Natural killer cell treated with Interleukin-12 subunit alpha and Interleukin-12 subunit beta and Interleukin-15 and Interleukin-18, amount 100 ng/mL, for 72 hours (primary cell): ENCODE measurements around the gene C3AR1. TPM values are rescaled to one million over a fixed set of nuclear protein-coding genes. Genes with fewer than 3 reads are reported as not detected.
A peak's percentile ranks its signal among the peaks of the same experiment; 100 is the strongest.
"Not testable (repeated sequence)": the region's sequence is repeated elsewhere in the genome, so short reads cannot be mapped to it uniquely, and the experiment has no call there.

ENCODE experiments used
- ATAC-seq, 2 donors: fragments of 150-1000 bp; cut with Tn5 transposase in 1 of 2; sonication (Bioruptor Pico), chemical (Tn5 transposase) in 1 of 2; 2 replicates each; pipeline ENCODE4 v1.10.0; 2021
- DNase-seq: peaks from one replicate; pipeline ENCODE4 v3.0.0; 2022; ENCODE audit warnings: low spot score
- H3K27ac Mint-ChIP-seq, 2 donors: 1 replicate in 1 of 2; 2 replicates in 1 of 2; pipeline ENCODE4 v1.8.0; 2022; ENCODE audit warnings: mixed read lengths in 2 of 2, mild to moderate bottlenecking in 1 of 2, moderate library complexity in 1 of 2
- H3K27me3 Mint-ChIP-seq, 2 donors: 1 replicate in 1 of 2; 2 replicates in 1 of 2; pipeline ENCODE4 v1.8.0; 2022; ENCODE audit warnings: mixed read lengths in 2 of 2
- H3K36me3 Mint-ChIP-seq: one replicate; pipeline ENCODE4 v1.8.0; 2022; ENCODE audit warnings: mixed read lengths
- H3K4me1 Mint-ChIP-seq, 2 donors: 1 replicate in 1 of 2; 2 replicates in 1 of 2; pipeline ENCODE4 v1.8.0; 2022; ENCODE audit warnings: low read depth in 2 of 2, mixed read lengths in 2 of 2, mild to moderate bottlenecking in 1 of 2
- H3K4me3 Mint-ChIP-seq: one replicate; pipeline ENCODE4 v1.8.0; 2022; ENCODE audit warnings: mixed read lengths
- H3K9me3 Mint-ChIP-seq: 2 replicates; pipeline ENCODE4 v1.8.0; 2022; ENCODE audit warnings: mixed read lengths
- total RNA-seq, 2 donors: library from RNA; stranded (reverse); gene quantifications; one replicate each; pipeline ENCODE4 v1.2.3, GENCODE V29; 2022

Gene C3AR1
- total RNA-seq, 2 donors from 2014 or later: 1.6 to 2.3 TPM

DNA sequence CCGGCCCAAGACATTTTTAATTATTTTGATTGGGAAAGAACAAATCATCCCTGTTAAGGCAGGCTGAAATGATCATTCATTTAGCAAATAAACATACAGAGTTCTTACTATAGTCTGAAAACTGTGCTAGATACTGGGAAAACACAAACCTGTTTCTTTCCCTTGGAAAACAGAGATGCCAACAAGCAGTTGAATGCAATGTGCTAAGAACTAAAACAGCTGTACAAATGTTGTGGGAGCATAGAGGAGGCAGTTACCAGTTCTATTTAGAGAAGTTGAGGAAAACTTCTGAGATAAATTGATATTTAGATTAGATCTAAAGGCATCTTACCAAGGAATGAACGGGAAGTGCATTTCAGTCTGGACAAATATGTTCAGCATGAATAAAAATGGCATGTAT lies 12.8 kb upstream of the C3AR1 start:
- no peak for DNase-seq
- Mint-ChIP-seq H3K9me3 (no peaks in the 10 kb centered on the region), H3K27ac (peak overlapping the region; percentile 8 to 93), H3K4me3 (peak overlapping the region; percentile 6), H3K36me3 (peaks cover 6% of the 10 kb centered on the region), H3K27me3 (no peaks in the 10 kb centered on the region), H3K4me1 (peaks cover 16 to 29% of the 10 kb centered on the region in 2 donors)
- no peak for ATAC-seq

DNA sequence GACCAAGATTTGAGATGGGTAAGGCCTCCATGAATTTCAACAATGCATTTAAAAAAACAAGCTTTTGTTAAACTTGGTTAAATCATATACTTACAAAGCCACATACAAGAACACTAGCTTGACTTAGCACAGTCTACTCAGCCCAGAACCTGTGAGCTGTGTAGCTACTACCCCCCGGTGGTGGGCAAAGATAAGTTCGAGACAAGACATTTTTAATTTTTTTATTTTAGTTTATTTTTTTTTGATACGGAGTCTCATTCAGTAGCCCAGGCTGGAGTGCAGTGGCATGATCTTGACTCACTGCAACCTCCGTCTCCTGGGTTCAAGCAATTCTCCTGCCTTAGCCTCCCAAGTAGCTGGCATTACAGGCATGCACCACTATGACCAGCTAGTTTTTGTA lies 12.2 kb upstream of the C3AR1 start:
- Mint-ChIP-seq H3K4me3 (no peak overlapping the region), H3K36me3 (peaks cover 6% of the 10 kb centered on the region), H3K27ac (peak overlapping the region in 1 of 2 donors; percentile 93), H3K4me1 (peaks cover 14 to 26% of the 10 kb centered on the region in 2 donors), H3K9me3 (no peaks in the 10 kb centered on the region), H3K27me3 (no peaks in the 10 kb centered on the region)
- ATAC-seq (no peak), DNase-seq (no peak)

DNA sequence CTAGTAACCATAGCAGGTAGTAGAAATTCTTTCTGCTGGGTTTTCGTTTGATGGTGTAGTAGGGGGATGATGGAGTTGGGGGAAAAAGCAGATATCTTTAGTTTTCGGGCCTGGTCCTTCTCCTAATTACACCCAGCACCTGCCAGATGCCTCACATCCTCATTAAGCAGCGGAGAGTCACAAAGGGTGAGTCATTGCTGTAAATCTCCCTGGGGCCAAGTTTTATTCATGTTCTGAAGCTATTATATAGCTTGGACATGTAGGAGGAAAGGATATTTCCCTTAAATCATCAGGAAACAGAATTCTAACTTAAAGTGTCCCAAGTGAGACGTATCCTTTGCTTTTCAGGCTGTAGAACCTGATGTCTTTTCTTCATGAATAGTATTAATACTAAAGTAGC lies 11.0 kb upstream of the C3AR1 start:
- no peak overlapping the region for H3K27ac Mint-ChIP-seq
- H3K4me3 Mint-ChIP-seq: no peak overlapping the region
- peaks cover 7 to 14% of the 10 kb centered on the region in 2 donors for H3K4me1 Mint-ChIP-seq
- no peaks in the 10 kb centered on the region for H3K9me3 Mint-ChIP-seq
- ATAC-seq (no peak), DNase-seq (no peak)
- H3K27me3 Mint-ChIP-seq: peaks cover 0 to 2% of the 10 kb centered on the region in 2 donors
- no peaks in the 10 kb centered on the region for H3K36me3 Mint-ChIP-seq

DNA sequence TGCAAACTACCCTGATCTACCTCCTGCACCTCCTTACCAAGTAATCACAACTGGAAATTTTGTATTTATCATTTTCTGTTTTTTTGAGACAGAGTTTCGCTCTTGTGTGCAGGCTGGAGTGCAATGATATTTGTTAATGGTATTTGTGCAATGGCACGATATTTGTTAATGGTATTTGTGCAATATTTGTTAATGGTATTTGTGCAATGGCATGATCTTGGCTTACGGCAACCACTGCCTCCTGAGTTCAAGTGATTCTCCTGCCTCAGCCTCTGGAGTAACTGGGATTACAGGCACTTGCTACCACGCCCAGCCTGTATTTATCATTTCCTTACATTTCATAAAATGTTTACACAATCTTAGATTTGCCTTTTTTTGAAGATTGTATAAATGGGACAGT lies 10.2 kb upstream of the C3AR1 start:
- peaks cover 0 to 2% of the 10 kb centered on the region in 2 donors for H3K27me3 Mint-ChIP-seq
- no peaks in the 10 kb centered on the region for H3K36me3 Mint-ChIP-seq
- no peak for ATAC-seq
- peaks cover 7 to 13% of the 10 kb centered on the region in 2 donors for H3K4me1 Mint-ChIP-seq
- H3K4me3 Mint-ChIP-seq: no peak overlapping the region
- DNase-seq: no peak
- H3K27ac Mint-ChIP-seq: no peak overlapping the region
- no peaks in the 10 kb centered on the region for H3K9me3 Mint-ChIP-seq

DNA sequence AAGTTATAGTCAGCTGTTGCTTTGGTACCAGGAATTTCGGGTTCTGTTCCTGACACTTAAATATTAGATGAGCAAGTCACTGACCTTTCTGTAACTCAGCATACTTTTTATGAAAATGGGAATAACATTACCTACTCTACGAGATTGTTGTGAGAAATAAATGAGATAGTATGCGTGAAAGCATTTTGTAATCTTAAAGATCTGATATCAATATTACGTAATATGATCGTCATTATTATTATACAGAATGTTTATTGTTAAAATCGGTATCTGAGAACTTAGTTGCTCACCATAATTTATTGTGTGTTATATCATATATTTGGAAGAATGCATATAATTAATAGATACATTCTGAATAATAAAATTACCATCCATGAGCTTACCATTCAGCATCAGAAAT lies 9.8 kb upstream of the C3AR1 start:
- no peak overlapping the region for H3K27ac Mint-ChIP-seq
- H3K4me1 Mint-ChIP-seq: peaks cover 4 to 13% of the 10 kb centered on the region in 2 donors
- ATAC-seq (no peak), DNase-seq (no peak)
- H3K9me3 Mint-ChIP-seq: no peaks in the 10 kb centered on the region
- H3K4me3 Mint-ChIP-seq: no peak overlapping the region
- peaks cover 0 to 2% of the 10 kb centered on the region in 2 donors for H3K27me3 Mint-ChIP-seq
- H3K36me3 Mint-ChIP-seq: no peaks in the 10 kb centered on the region

DNA sequence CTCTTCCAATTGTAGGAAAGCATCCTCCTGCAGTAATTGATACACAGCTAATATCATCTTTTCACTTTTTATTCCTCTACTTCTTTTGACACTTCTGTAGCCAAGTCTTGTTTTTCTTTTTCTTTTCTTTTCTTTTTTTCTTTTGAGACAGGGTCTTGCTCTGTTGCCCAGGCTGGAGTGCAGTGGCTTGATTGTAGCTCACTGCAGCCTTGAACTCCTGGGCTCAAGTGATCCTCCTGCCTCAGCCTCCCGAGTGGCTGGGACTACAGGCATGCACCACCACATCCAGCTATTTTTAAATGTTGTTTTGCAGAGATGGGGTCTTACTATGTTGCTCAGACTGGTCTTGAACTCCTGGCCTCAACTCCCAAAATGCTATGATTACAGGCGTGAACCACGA lies 5.7 kb upstream of the C3AR1 start:
- ATAC-seq, H3K9me3 Mint-ChIP-seq: not testable (repeated sequence)

DNA sequence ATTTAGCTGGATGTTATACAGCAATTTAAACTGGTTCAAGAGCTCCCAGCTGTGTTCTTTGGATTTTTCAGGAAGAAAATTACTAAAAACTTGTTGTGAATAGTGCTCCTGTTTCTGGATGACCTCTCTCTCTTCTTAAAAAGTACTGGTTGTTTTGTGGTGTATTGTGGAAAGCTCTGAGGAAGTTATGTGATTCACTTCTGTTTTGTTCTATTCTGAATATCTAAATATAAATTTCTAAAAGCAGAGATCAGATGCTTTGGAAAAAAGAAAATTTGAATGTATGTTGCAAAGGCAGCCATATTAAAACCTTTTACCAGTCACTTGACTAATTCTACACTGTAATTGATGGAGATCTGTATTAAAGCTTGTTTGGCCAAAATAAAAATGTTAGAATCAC lies 3.4 kb upstream of the C3AR1 start:
- Mint-ChIP-seq H3K4me1 (peaks cover 18 to 24% of the 10 kb centered on the region in 2 donors), H3K27ac (peak overlapping the region in 1 of 2 donors; percentile 3), H3K9me3 (no peaks in the 10 kb centered on the region), H3K36me3 (no peaks in the 10 kb centered on the region), H3K27me3 (peaks cover 0 to 4% of the 10 kb centered on the region in 2 donors), H3K4me3 (no peak overlapping the region)
- DNase-seq (no peak), ATAC-seq (no peak)

More for the DNA sequence above, 5.7 kb upstream of the C3AR1 start:
- H3K4me1 Mint-ChIP-seq, DNase-seq, H3K36me3 Mint-ChIP-seq, H3K4me3 Mint-ChIP-seq, H3K27me3 Mint-ChIP-seq, H3K27ac Mint-ChIP-seq: not testable (repeated sequence)

DNA sequence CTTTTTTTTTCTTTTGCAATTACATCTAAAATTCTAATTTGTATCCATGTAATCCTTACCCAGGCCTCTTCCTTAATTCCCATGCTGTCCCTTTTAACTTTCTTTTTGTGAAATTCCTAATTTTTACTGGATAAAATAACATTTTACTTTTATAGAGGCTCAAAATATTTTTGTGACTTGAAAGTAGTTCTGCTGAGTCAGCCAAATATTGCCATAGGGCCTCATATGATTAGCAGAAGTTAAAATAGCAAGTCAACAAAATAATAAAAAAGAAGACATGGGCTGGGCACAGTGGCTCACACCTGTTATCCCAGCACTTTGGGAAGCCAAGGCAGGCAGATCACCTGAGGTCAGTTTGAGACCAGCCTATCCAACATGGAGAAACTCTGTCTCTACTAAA lies 2.0 kb downstream of the C3AR1 start:
- H3K4me3 Mint-ChIP-seq: peak overlapping the region; percentile 7
- no peak for ATAC-seq
- peaks cover 18 to 47% of the 10 kb centered on the region in 2 donors for H3K4me1 Mint-ChIP-seq
- no peaks in the 10 kb centered on the region for H3K9me3 Mint-ChIP-seq
- peak overlapping the region in 1 of 2 donors; percentile 75 for H3K27ac Mint-ChIP-seq
- H3K36me3 Mint-ChIP-seq: no peaks in the 10 kb centered on the region
- H3K27me3 Mint-ChIP-seq: no peaks in the 10 kb centered on the region
- DNase-seq: no peak

DNA sequence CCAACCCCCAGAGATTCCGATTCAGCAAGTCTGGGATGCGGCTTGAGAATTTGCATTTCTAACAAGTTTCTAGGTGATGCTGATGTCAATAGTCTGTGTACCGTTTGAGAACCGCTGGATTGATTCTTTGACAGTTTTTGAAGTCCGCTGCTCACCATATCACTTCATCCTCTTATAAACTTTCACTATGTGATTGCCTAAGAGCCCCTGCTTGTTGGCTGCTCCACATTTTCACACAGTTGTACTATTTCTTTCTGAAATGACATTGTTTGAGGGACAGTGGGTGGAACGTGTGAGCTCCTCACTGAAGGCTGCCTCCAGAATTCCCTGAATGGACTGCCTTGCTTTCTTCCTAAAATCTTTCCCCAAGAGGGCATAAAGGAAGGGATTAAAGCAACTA lies 7.7 kb downstream of the C3AR1 start:
- Mint-ChIP-seq H3K4me3 (no peak overlapping the region), H3K36me3 (peaks cover 6% of the 10 kb centered on the region), H3K27ac (peak overlapping the region; percentile 65 to 85), H3K4me1 (peaks cover 13 to 38% of the 10 kb centered on the region in 2 donors), H3K27me3 (no peaks in the 10 kb centered on the region), H3K9me3 (no peaks in the 10 kb centered on the region)
- DNase-seq (no peak), ATAC-seq (no peak)

DNA sequence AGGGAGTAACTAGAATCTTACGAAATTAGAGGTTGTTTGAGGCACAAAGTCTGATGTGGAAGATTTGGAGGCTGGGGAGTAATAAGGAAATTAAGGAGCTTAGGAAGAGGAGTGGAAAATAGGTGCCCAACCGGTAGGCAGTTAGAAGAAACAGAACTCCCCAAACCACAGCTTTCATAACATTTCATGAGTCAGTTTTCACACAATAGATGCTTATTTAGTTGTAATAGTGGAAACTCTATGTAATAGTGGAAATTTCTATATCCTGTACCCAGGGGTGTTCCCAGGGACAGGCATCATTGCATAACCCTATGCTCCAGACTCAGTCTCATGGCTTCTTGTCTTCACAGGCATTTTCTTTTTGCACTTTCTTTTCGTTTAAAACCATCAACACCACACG lies 8.3 kb downstream of the C3AR1 start:
- Mint-ChIP-seq H3K27ac (peak overlapping the region; percentile 36 to 85), H3K9me3 (no peaks in the 10 kb centered on the region), H3K36me3 (peaks cover 6% of the 10 kb centered on the region), H3K27me3 (no peaks in the 10 kb centered on the region), H3K4me1 (peaks cover 13 to 32% of the 10 kb centered on the region in 2 donors), H3K4me3 (peak overlapping the region; percentile 73)
- DNase-seq (no peak), ATAC-seq (peak; percentile 62 to 89)

DNA sequence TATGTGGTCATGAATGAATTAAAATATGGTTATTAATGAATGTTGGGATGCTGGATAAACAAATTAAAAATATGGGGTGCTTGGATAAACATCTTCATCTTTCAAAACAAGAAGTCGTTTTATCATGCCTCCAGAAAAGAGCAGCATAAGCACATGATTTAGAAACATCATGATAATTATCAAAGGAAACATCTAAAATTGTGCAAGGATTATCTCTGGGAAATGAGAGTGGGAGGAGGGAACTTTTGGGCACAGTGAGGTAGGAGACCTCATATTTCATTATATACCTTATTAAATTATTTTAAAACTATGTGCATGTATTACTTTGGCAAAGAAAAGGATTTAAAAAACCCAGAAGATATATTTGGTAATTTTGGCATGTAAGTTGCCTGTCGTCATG lies 8.9 kb downstream of the C3AR1 start:
- peaks cover 6% of the 10 kb centered on the region for H3K36me3 Mint-ChIP-seq
- DNase-seq: no peak
- peaks cover 13 to 30% of the 10 kb centered on the region in 2 donors for H3K4me1 Mint-ChIP-seq
- no peak for ATAC-seq
- peak overlapping the region; percentile 73 for H3K4me3 Mint-ChIP-seq
- no peaks in the 10 kb centered on the region for H3K9me3 Mint-ChIP-seq
- no peaks in the 10 kb centered on the region for H3K27me3 Mint-ChIP-seq
- H3K27ac Mint-ChIP-seq: peak overlapping the region; percentile 36 to 85

DNA sequence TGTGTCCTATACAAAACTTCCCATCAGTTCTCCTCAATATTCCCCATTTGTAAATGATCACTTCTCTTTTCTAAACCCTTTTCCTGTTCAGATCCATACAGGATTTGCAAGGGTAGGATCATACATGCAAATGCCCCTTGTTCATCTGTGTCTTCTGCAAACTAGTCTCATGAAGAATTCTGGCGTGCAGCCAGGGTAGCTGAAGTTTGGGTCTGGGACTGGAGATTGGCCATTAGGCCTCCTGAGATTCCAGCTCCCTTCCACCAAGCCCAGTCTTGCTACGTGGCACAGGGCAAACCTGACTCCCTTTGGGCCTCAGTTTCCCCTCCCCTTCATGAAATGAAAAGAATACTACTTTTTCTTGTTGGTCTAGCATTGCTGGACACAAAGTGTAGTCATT lies 11.3 kb downstream of the C3AR1 start:
- H3K4me1 Mint-ChIP-seq: peaks cover 13 to 23% of the 10 kb centered on the region in 2 donors
- H3K27ac Mint-ChIP-seq: no peak overlapping the region
- no peak overlapping the region for H3K4me3 Mint-ChIP-seq
- H3K9me3 Mint-ChIP-seq: no peaks in the 10 kb centered on the region
- ATAC-seq (no peak), DNase-seq (no peak)
- peaks cover 10% of the 10 kb centered on the region for H3K36me3 Mint-ChIP-seq
- H3K27me3 Mint-ChIP-seq: no peaks in the 10 kb centered on the region

DNA sequence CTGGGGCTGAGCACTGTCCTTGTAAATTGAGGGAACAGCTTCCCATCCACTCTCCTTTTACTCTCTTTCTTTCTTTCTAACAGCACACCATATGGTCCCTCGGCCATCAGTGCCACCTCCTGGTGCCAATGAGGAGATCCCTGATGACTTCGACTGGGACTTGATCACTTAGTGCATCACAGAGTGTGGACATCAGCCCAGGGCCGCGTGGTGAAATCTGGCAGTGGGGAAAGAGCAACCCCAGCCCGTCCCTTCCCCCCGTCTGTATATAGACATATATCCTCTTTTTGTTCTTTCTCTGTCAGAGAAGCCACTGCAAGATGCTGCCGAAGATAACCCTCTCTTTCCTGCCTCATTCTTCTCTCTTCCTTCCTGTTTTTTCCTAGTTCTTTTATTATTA lies 13.5 kb downstream of the C3AR1 start:
- Mint-ChIP-seq H3K4me1 (peaks cover 14 to 22% of the 10 kb centered on the region in 2 donors), H3K4me3 (no peak overlapping the region), H3K9me3 (no peaks in the 10 kb centered on the region), H3K27ac (peak overlapping the region in 1 of 2 donors; percentile 62), H3K27me3 (no peaks in the 10 kb centered on the region), H3K36me3 (peaks cover 25% of the 10 kb centered on the region)
- peak in 1 of 2 donors; percentile 43 for ATAC-seq
- DNase-seq: no peak

DNA sequence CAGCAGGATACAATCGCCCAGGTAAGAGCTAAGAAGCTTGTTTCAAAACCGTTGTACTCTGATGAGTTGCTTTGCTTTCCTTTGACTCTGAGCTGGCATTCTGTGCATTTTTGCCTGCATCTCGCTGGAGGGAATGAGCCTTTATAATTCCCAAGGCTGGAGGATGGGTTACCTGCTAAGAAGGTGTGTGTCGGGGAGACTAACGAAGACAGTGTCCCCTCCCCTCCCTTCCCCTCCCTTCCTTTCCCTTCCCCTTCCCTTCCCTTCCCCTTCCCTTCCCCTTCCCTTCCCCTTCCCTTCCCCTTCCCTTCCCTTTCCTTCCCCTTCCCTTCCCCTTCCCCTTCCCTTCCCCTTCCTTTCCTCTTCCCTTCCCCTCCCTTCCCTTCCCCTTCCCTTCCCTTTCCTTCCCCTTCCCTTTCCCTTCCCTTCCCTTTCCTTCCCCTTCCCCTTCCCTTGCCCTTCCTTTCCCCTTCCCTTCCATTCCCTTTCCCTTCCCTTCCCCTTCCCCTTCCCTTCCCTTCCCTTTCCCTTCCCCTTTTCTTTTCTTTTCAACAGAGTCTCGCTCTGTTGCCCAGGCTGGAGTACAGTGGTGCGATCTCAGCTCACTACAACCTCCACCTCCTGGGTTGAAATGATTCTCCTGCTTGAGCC lies 15.4 kb downstream of the C3AR1 start:
- no peak for ATAC-seq
- Mint-ChIP-seq H3K4me3 (no peak overlapping the region), H3K27me3 (no peaks in the 10 kb centered on the region), H3K4me1 (peaks cover 7 to 19% of the 10 kb centered on the region in 2 donors), H3K9me3 (no peaks in the 10 kb centered on the region), H3K27ac (peak overlapping the region in 1 of 2 donors; percentile 69), H3K36me3 (peaks cover 25% of the 10 kb centered on the region)
- no peak for DNase-seq

DNA sequence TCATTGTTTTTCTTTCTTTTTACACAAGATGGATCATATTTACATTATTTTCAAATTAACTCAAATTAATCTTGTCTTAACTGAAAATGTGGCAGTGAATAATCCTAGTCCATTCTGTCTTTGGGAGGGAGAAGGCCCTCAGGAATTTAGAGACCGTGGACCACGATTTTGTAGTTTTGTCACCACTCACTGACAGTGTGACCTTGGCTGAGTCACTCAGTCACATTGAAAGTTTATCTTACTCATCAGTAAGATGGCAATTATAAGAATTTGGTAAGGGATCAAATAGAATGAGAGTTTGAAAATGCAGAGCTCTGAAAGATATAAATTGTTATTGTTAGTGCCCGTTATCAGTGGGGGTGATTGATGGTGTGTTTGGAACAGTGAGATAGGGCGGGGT lies 17.3 kb downstream of the C3AR1 start:
- H3K27me3 Mint-ChIP-seq: no peaks in the 10 kb centered on the region
- H3K4me1 Mint-ChIP-seq: peaks cover 7 to 19% of the 10 kb centered on the region in 2 donors
- peaks cover 27% of the 10 kb centered on the region for H3K36me3 Mint-ChIP-seq
- H3K27ac Mint-ChIP-seq: peak overlapping the region; percentile 55 to 69
- H3K4me3 Mint-ChIP-seq: peak overlapping the region; percentile 32
- DNase-seq (no peak), ATAC-seq (peak in 1 of 2 donors; percentile 50)
- H3K9me3 Mint-ChIP-seq: no peaks in the 10 kb centered on the region
